K562 (cell line): Measurements from ENCODE around the gene KNSTRN. TPM values are rescaled to one million over a fixed set of nuclear protein-coding genes. Genes with fewer than 3 reads are reported as not detected.

Experiments used
- ATAC-seq: fragments of 200-7000 bp; cut with Tn5 transposase; 3 replicates; pipeline ENCODE4 v1.9.1; 2020; ENCODE audit warnings: moderate library complexity
- BruUV-seq: library from RNA; stranded (reverse); fragments of 400-500 nt; replicated peaks from 2 replicates; lab custom pipeline; 2021; lab: Mats Ljungman, UMichigan
- CTCF ChIA-PET: fragments of 300-600 bp; formaldehyde crosslinking; extraction: SDS; loops from one replicate; lab custom pipeline; 2021; ENCODE audit warnings: low intra/inter-chr PET ratio; lab: Yijun Ruan, JAX
- POLR2A ChIA-PET: fragments of 300-600, 350-650 bp; sonication (Branson Sonifier 250); formaldehyde crosslinking; extraction: SDS; loops from one replicate; lab custom pipeline; 2021; ENCODE audit warnings: antibody characterized with exemption, inconsistent platforms; lab: Yijun Ruan, JAX
- DNase-seq, 4 experiments: peaks; one replicate each; pipeline versions ENCODE4 v3.0.0 to v3.0.0-alpha.2; 2011 to 2018; ENCODE audit warnings: low spot score in 3 of 4, mixed read lengths in 3 of 4; ENCODE audit errors: extremely low read depth in 1 of 4
- FAIRE-seq: peaks from 2 replicates; lab custom pipeline; 2011; peaks lifted over from hg19 to GRCh38; lab: Jason Lieb, UNC
- H2AFZ ChIP-seq: 2 replicates; pipeline ENCODE4 v1.6.0; 2011; ENCODE audit warnings: low read depth, low read length, control low read depth, inconsistent platforms
- H3K27ac ChIP-seq: fragments of 200-600 bp; 3 replicates; pipeline ENCODE4 v1.8.0; 2011; ENCODE audit warnings: low read depth, mild to moderate bottlenecking, control low read depth, inconsistent platforms, low read length, moderate library complexity, mixed read lengths; ENCODE audit errors: extremely low read depth
- H3K27me3 ChIP-seq, 2 experiments: fragments of 300-600 bp in 1 of 2; 2 replicates in 1 of 2; 3 replicates in 1 of 2; pipeline versions ENCODE4 v1.6.0 to v1.8.0; 2011; ENCODE audit warnings: inconsistent platforms in 2 of 2, low read length in 2 of 2, mild to moderate bottlenecking in 1 of 2, mixed read lengths in 1 of 2, moderate library complexity in 1 of 2; ENCODE audit not compliant: control insufficient read depth in 2 of 2, insufficient read depth in 2 of 2
- H3K36me3 ChIP-seq: fragments of 300-600 bp; 3 replicates; pipeline ENCODE4 v1.8.0; 2011; ENCODE audit warnings: mild to moderate bottlenecking, low read length, inconsistent platforms; ENCODE audit not compliant: control insufficient read depth, insufficient read depth
- H3K4me1 ChIP-seq, 2 experiments: fragments of 200-600 bp in 1 of 2; replicated peaks in 1 of 2; 2 replicates in 1 of 2; 3 replicates in 1 of 2; pipeline versions ENCODE4 v1.5.1 to v1.8.0; 2011; ENCODE audit warnings: inconsistent platforms in 2 of 2, low read length in 2 of 2, mild to moderate bottlenecking in 1 of 2, mixed read lengths in 1 of 2, moderate library complexity in 1 of 2; ENCODE audit not compliant: control insufficient read depth in 2 of 2, insufficient read depth in 2 of 2
- H3K4me2 ChIP-seq: 2 replicates; pipeline ENCODE4 v1.6.1; 2011; ENCODE audit warnings: low read length, control low read depth, inconsistent platforms, mixed read lengths; ENCODE audit not compliant: insufficient read depth
- H3K4me3 ChIP-seq: fragments of 200-600 bp; sonication (generic), shearing (Covaris generic); 2 replicates; pipeline ENCODE4 v1.5.1; 2016; ENCODE audit warnings: control low read depth, inconsistent platforms
- H3K79me2 ChIP-seq: fragments of 200-600 bp; 3 replicates; pipeline ENCODE4 v1.8.0; 2011; ENCODE audit warnings: low read length, inconsistent platforms; ENCODE audit not compliant: control insufficient read depth, insufficient read depth
- H3K9ac ChIP-seq, 2 experiments: 2 replicates each; pipeline versions ENCODE4 v1.6.0 to v1.6.1; 2011; ENCODE audit warnings: low read depth in 2 of 2, low read length in 2 of 2, control low read depth in 1 of 2, inconsistent platforms in 1 of 2, mild to moderate bottlenecking in 1 of 2, mixed read lengths in 1 of 2; ENCODE audit not compliant: insufficient read depth in 1 of 2
- H3K9me1 ChIP-seq: one replicate; pipeline ENCODE4 v1.6.0; 2011; ENCODE audit warnings: inconsistent platforms, mild to moderate bottlenecking, low read length, moderate library complexity; ENCODE audit not compliant: control insufficient read depth, insufficient read depth
- H3K9me3 ChIP-seq: replicated peaks from 2 replicates; pipeline ENCODE4 v1.5.1; 2011; ENCODE audit warnings: low read depth, low read length, inconsistent platforms; ENCODE audit not compliant: control insufficient read depth, insufficient read depth
- H4K20me1 ChIP-seq: replicated peaks from 2 replicates; pipeline ENCODE4 v1.6.1; 2011; ENCODE audit warnings: low read length, inconsistent platforms, mixed read lengths; ENCODE audit not compliant: control insufficient read depth, insufficient read depth
- FOXA3 ChIP-seq, 2 experiments: fragments of 450-650 bp in 1 of 2; sonication (generic) in 1 of 2; formaldehyde crosslinking; IDR thresholded peaks in 1 of 2; conservative IDR thresholded peaks in 1 of 2; 2 replicates each; pipeline versions ENCODE4 v1.4.0 to v1.8.0; 2020 to 2022; ENCODE audit warnings: mild to moderate bottlenecking in 2 of 2, missing genetic modification reagents in 1 of 2
- GATAD2B ChIP-seq: fragments of 450-650 bp; IDR thresholded peaks from 2 replicates; pipeline ENCODE4 v1.6.1; 2017; ENCODE audit warnings: mild to moderate bottlenecking, borderline replicate concordance
- NR3C1 ChIP-seq: sonication (generic); formaldehyde crosslinking; IDR thresholded peaks from 2 replicates; pipeline ENCODE4 v1.8.1; 2022; ENCODE audit warnings: missing genetic modification reagents
- THAP12 ChIP-seq: fragments of 250-450 bp; sonication (Bioruptor Pico); IDR thresholded peaks from 2 replicates; pipeline ENCODE4 v1.9.0; 2021; ENCODE audit warnings: mild to moderate bottlenecking, inconsistent platforms
- WGBS: fragments of 100-300 bp; shearing (Covaris generic); methylation state at CpG from one replicate; pipeline ENCODE4 v1.1.6; 2016; ENCODE audit warnings: low coverage, mixed read lengths; ENCODE audit not compliant: insufficient coverage; ENCODE audit errors: missing lambda C conversion rate; 5-methylcytosine and 5-hydroxymethylcytosine counted together
- in situ Hi-C: fragments of 300-500 bp; cut with MboI; formaldehyde crosslinking; loops from 4 replicates; pipeline ENCODE4 v1.15.0; 2018; ENCODE audit warnings: inconsistent platforms, mixed read lengths
- intact Hi-C: fragments of 100-400 bp; cut with micrococcal nuclease; formaldehyde crosslinking; loops from 2 replicates; pipeline ENCODE4 v1.14.2; 2022
- polyA plus RNA-seq, 8 experiments: library from polyadenylated mRNA; depleted of rRNA in 4 of 8; stranded (reverse) in 5 of 8; unstranded in 3 of 8; fragments of >200 nt; fragmentation: Nextera tagmentation in 2 of 8; fragmentation: Illumina TruSeq in 1 of 8; extraction: Ambion mirVana in 2 of 8; extraction: Trizol in 1 of 8; gene quantifications; 2 replicates each; pipeline versions ENCODE4 v1.2.1 to v1.2.3, GENCODE V29; 2011 to 2014; ENCODE audit warnings: inconsistent platforms in 1 of 8, missing spikeins in 1 of 8
- total RNA-seq, 7 experiments: library from RNA; depleted of rRNA in 6 of 7; stranded (reverse); fragments of >200 nt in 6 of 7; fragmentation: Illumina TruSeq in 2 of 7; extraction: Trizol in 2 of 7; gene quantifications; 2 replicates each; pipeline versions ENCODE4 v1.2.1 to v1.2.3, GENCODE V29; 2011 to 2021; ENCODE audit warnings: low replicate concordance in 1 of 7
- TF ChIP-seq, protein P1 (sequence below): fragments of 450-650 bp; IDR thresholded peaks from 2 replicates; pipeline ENCODE4 v1.6.1; 2018; ENCODE audit warnings: mild to moderate bottlenecking, low read depth; ENCODE audit not compliant: partially characterized antibody

The KNSTRN gene
- total and polyA plus RNA-seq, 9 of the 15 experiments (the other 6 are each of a cell fraction or from before 2014, with no cell fraction given), result 48.7 to 88.2 (median 66.3) TPM

DNA sequence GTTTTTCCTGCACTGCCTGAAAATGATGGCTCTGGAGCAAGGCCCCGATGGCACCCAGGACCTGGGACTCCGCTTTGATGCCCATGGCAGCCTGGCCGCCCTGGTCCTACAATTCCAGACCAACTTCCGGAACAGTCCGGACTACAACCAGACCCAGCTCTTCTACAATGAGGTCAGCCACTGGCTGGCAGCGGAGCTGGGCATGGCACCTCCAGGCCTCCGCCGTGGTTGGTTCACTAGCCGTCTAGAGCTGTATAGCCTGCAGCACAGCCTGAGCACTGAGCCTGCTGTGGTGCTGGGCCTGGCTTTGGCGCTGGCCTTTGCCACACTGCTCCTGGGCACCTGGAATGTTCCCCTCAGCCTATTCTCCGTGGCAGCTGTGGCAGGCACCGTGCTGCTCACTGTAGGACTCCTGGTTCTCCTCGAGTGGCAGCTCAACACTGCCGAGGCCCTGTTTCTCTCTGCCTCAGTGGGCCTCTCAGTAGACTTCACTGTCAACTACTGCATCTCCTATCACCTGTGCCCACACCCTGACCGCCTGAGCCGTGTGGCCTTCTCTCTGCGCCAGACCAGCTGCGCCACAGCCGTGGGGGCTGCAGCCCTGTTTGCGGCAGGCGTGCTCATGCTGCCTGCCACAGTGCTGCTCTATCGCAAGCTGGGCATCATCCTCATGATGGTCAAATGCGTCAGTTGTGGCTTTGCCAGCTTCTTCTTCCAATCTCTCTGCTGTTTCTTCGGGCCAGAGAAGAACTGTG is 13.6 kb upstream of the KNSTRN start:
- H3K4me3 ChIP-seq, result no peak overlapping the region
- no peaks in the 10 kb centered on the region for H3K9me1 ChIP-seq
- H3K79me2 ChIP-seq, result no peaks in the 10 kb centered on the region
- no peak overlapping the region for H3K27ac ChIP-seq
- H3K4me2 ChIP-seq, result no peak overlapping the region
- H3K9me3 ChIP-seq, result no peaks in the 10 kb centered on the region
- ATAC-seq (no peak), FAIRE-seq (no peak), DNase-seq (no peak)
- ChIA-PET POLR2A (interaction anchor here (0.8 to 1.4 kb wide), 3 partner anchors 11 to 96 kb away, joined by 3 to 5 read pairs (median 3); no protein-coding TSS in a partner anchor), CTCF (interaction anchor here (0.7 to 3.6 kb wide), 4 partner anchors 8 to 151 kb away, joined by 3 to 23 read pairs (median 6); no protein-coding TSS in a partner anchor)
- intact Hi-C loops, result no loop called here
- H2AFZ ChIP-seq, result peak overlapping the region; percentile 100
- H3K36me3 ChIP-seq, result no peaks in the 10 kb centered on the region
- peak overlapping the region; percentile 58 to 93; a peak in 3 of 4 replicates for H3K9ac ChIP-seq
- BruUV-seq, result no TSS peak
- WGBS, result 76% methylated on average over 21 of the region's 24 CpGs
- no peaks in the 10 kb centered on the region for H4K20me1 ChIP-seq
- TF ChIP-seq GATAD2B (no peak), THAP12 (CRISPR knock-in tag) (0 out of 2 replicates have a peak, but pooled peaks have one; percentile 13), FOXA3 (CRISPR knock-in tag; conservative IDR thresholded peaks at IDR 0.05 in 1 of 2, IDR thresholded peaks at IDR 0.05 in 1 of 2) (0 out of 4 replicates have a peak, but pooled peaks of 1 of the 2 experiments have one; percentile 14), NR3C1 (0 out of 2 replicates have a peak, but pooled peaks have one; percentile 1)
- TF ChIP-seq, protein P1, sequence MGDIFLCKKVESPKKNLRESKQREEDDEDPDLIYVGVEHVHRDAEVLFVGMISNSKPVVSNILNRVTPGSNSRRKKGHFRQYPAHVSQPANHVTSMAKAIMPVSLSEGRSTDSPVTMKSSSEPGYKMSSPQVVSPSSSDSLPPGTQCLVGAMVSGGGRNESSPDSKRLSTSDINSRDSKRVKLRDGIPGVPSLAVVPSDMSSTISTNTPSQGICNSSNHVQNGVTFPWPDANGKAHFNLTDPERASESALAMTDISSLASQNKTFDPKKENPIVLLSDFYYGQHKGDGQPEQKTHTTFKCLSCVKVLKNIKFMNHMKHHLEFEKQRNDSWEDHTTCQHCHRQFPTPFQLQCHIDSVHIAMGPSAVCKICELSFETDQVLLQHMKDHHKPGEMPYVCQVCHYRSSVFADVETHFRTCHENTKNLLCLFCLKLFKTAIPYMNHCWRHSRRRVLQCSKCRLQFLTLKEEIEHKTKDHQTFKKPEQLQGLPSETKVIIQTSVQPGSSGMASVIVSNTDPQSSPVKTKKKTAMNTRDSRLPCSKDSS, result no peak
- TF ChIP-seq, all 486 proteins: peak for 3
- in situ Hi-C loops, result no loop called here
- peaks cover 0 to 16% of the 10 kb centered on the region in 2 experiments; a peak in 3 of 5 replicates for H3K27me3 ChIP-seq
- H3K4me1 ChIP-seq, result peaks cover 9 to 42% of the 10 kb centered on the region in 2 experiments
